ENCODE data around the gene MINDY4. TPM values are rescaled to one million over a fixed set of nuclear protein-coding genes. Genes with fewer than 3 reads are reported as not detected.

MINDY4 gene
- total and polyA plus RNA-seq, 8 donors = 8.0 to 56.0 (median 17.4) TPM

DNA sequence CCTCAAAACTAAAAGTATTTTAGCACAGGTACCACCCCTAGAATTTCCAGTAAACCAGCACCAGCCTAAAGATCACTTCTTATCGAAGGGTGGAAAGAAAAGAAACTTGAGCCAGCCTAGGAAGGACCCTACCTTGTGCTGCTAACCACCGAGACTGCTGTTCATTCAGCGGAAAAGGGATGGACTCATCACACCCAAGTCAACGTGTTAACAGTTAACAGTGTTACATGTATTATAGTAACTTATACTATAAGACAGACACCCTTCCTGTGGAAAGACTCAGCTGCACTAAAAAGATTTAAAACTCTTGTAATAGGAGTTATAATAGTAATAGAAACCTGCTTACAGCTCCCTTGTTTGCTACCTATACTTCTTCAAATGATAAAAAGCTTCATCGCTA, 39.8 kb downstream of the MINDY4 start:
- DNase-seq (no peak), ATAC-seq (no peak)
- no peak overlapping the region for H3K27ac ChIP-seq
- no peak overlapping the region for H3K4me3 ChIP-seq
- no peaks in the 10 kb centered on the region for H3K36me3 ChIP-seq
- intact Hi-C loops (cut with DNase I) = loop anchor here in 1 of 2 donors (10.0 kb wide), 1 partner anchor 74 kb away; no protein-coding TSS in a partner anchor
- peaks cover 4 to 11% of the 10 kb centered on the region in 2 donors for H3K4me1 ChIP-seq
- no peaks in the 10 kb centered on the region for H3K9me3 ChIP-seq
- TF ChIP-seq, protein P1, sequence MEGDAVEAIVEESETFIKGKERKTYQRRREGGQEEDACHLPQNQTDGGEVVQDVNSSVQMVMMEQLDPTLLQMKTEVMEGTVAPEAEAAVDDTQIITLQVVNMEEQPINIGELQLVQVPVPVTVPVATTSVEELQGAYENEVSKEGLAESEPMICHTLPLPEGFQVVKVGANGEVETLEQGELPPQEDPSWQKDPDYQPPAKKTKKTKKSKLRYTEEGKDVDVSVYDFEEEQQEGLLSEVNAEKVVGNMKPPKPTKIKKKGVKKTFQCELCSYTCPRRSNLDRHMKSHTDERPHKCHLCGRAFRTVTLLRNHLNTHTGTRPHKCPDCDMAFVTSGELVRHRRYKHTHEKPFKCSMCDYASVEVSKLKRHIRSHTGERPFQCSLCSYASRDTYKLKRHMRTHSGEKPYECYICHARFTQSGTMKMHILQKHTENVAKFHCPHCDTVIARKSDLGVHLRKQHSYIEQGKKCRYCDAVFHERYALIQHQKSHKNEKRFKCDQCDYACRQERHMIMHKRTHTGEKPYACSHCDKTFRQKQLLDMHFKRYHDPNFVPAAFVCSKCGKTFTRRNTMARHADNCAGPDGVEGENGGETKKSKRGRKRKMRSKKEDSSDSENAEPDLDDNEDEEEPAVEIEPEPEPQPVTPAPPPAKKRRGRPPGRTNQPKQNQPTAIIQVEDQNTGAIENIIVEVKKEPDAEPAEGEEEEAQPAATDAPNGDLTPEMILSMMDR (IDR thresholded peaks at IDR 0.05) = no peak
- no peaks in the 10 kb centered on the region for H3K27me3 ChIP-seq

DNA sequence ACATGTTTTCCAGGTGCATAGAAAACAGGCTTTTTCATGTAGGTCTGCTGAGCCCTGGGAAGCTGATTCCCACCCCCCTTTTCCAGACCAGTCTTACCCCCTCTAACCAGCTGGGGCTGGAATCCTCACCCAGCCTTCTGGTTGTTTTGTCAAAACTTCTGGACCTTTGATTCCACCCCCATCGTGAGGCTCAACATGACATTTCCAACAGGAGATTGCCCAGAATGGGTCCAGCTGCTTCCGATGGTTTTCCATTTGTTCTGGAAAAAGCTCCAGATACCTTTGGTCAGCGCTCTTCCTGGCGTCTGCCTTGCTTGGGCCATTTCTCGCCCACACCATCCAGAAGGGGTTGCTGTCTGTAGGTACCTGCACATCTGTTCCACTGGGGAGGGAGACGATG, 41.5 kb downstream of the MINDY4 start:
- no peak for DNase-seq
- TF ChIP-seq, protein P1 (IDR thresholded peaks at IDR 0.05) = no peak
- intact Hi-C loops (cut with DNase I) = loop anchor here in 1 of 2 donors (10.0 kb wide), 1 partner anchor 72 kb away; no protein-coding TSS in a partner anchor
- Histone ChIP-seq H3K4me1 (peaks cover 15 to 18% of the 10 kb centered on the region in 2 donors), H3K4me3 (no peak overlapping the region), H3K27ac (no peak overlapping the region), H3K9me3 (no peaks in the 10 kb centered on the region), H3K36me3 (no peaks in the 10 kb centered on the region), H3K27me3 (no peaks in the 10 kb centered on the region)
- no peak for ATAC-seq

DNA sequence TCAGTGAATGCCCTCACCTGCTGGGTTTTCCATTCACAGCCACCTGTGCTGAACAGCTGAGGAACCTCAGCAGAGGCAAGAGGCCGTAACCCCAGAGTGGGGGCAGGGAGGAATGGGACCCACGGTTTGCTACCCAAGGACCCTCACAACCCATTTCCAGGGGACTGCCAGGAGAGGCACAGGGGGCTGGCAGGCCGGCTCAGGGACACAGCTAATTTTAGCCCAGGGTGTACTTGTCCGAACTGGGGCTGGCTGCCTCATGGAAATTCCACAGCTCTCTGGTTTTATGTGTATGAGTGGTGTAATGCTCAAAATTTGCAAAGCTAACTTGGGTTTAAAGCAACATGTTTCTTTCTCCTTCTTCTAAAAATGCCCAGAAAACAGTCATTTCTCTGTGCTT, 42.2 kb downstream of the MINDY4 start:
- Histone ChIP-seq H3K36me3 (no peaks in the 10 kb centered on the region), H3K9me3 (no peaks in the 10 kb centered on the region), H3K4me3 (no peak overlapping the region), H3K4me1 (peaks cover 15 to 20% of the 10 kb centered on the region in 2 donors), H3K27me3 (no peaks in the 10 kb centered on the region), H3K27ac (peak overlapping the region in 1 of 2 donors; percentile 66)
- intact Hi-C loops (cut with DNase I) = loop anchor here in 1 of 2 donors (10.0 kb wide), 1 partner anchor 71 kb away; no protein-coding TSS in a partner anchor
- TF ChIP-seq, protein P1 (IDR thresholded peaks at IDR 0.05) = no peak
- ATAC-seq (no peak), DNase-seq (no peak)

DNA sequence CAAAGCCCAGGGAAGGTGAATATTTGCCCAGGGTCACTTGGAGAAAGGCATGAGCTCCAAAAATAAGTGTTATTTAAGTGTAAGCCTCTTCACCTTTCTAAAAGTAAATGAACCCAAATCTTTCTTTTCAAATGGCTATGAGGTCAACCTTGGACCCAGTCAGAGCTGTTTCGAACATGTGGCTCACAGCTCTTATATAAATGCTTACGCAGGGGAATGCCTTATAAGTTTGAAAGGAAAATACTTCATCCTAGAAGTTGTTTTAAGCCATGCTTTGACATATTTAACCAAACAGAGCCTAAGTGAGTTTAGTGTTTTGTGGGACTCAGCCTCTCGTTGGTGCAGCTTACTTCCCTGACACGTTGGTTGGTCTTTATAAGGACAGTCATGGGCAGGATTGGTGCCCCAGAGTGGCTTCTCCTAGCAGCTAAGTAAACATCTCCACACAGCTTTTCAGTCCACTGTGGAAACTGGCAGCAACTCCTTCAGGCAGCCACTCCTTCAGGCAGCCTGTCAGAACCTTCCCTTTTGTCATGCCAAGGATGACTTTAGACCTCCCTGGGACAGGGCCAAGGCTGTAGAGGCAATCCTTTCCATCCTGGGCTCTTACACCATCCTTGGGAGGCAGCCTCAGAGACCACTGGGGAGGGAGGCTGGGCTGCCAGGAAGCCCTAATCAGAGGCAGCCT, 43.6 kb downstream of the MINDY4 start:
- DNase-seq = peak in 2 of 4 donors; percentile 32 to 72
- H3K27ac ChIP-seq = peak overlapping the region; percentile 66 to 73

DNA sequence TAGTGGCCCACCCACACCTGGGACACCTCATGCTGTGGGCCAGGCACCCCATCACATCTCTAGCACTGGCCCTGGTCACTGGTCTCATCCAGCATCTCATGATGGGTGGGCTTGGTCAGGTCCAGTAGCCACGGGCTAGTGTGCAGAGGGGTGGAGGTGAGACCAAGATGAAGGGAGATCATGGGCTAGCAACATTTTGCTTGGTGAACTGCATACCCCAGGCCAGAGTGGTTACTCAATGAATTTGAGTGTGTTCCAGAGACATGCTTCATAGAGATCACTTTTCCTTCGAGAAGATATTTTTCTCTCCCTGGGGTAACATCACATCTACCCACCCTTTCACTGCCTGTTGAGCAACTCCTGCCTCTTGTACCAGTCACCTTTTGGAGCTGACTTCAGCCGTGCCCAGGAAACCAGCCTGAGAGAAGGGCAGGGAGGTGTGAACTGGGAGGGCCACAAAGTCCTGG, 44.2 kb downstream of the MINDY4 start:
- H3K4me1 ChIP-seq = peaks cover 15 to 20% of the 10 kb centered on the region in 2 donors
- intact Hi-C loops (cut with DNase I) = loop anchor here in 1 of 2 donors (10.0 kb wide), 1 partner anchor 69 kb away; no protein-coding TSS in a partner anchor
- ATAC-seq (peak; percentile 17), DNase-seq (no peak)
- H3K4me3 ChIP-seq = no peak overlapping the region
- TF ChIP-seq, protein P1 (IDR thresholded peaks at IDR 0.05) = no peak
- H3K9me3 ChIP-seq = no peaks in the 10 kb centered on the region
- peak overlapping the region; percentile 66 to 73 for H3K27ac ChIP-seq
- H3K36me3 ChIP-seq = no peaks in the 10 kb centered on the region
- no peaks in the 10 kb centered on the region for H3K27me3 ChIP-seq

More for the DNA sequence above, 43.6 kb downstream of the MINDY4 start:
- peaks cover 15 to 20% of the 10 kb centered on the region in 2 donors for H3K4me1 ChIP-seq
- no peaks in the 10 kb centered on the region for H3K27me3 ChIP-seq
- no peak overlapping the region for H3K4me3 ChIP-seq
- H3K9me3 ChIP-seq = no peaks in the 10 kb centered on the region
- peak; percentile 85 for ATAC-seq
- intact Hi-C loops (cut with DNase I) = loop anchor here in 1 of 2 donors (10.0 kb wide), 1 partner anchor 70 kb away; no protein-coding TSS in a partner anchor
- TF ChIP-seq, protein P1 (IDR thresholded peaks at IDR 0.05) = no peak
- H3K36me3 ChIP-seq = no peaks in the 10 kb centered on the region
